ENCODE results near the gene GTF3C5. TPM values are rescaled to one million over a fixed set of nuclear protein-coding genes. Genes with fewer than 3 reads are reported as not detected.

GTF3C5 gene
- polyA plus RNA-seq, 1 of the 3 experiments (the other 2 are of a cell fraction): 57.3 TPM

- DNase-seq: no peak
- H3K79me2 ChIP-seq (ENCODE audit: insufficient read depth): peaks cover 73% of the 10 kb centered on the region
- TF ChIP-seq RCOR1 (IDR thresholded peaks at IDR 0.05; ENCODE audit: low read length) (no peak; the same call in 1 of the 2 replicates), TEAD4 (IDR thresholded peaks at IDR 0.05; ENCODE audit: borderline replicate concordance, insufficient read depth) (no peak), TAF1 (IDR thresholded peaks at IDR 0.05; ENCODE audit: borderline replicate concordance, low read depth, low read length) (no peak), USF2 (IDR thresholded peaks at IDR 0.05; ENCODE audit: borderline replicate concordance, low read depth, low read length) (no peak), CTCF (IDR thresholded peaks at IDR 0.05) (no peak), MEF2A (IDR thresholded peaks at IDR 0.05; ENCODE audit: borderline replicate concordance, low read depth) (no peak), SMC3 (IDR thresholded peaks at IDR 0.05; ENCODE audit: low read depth, low read length) (no peak), POLR2AphosphoS5 (IDR thresholded peaks at IDR 0.05; ENCODE audit: low read depth, low read length) (no peak), GABPA (IDR thresholded peaks at IDR 0.05; ENCODE audit: low read depth) (no peak)
- peak overlapping the region; percentile 82 to 96; a peak in 3 of 4 replicates for H3K27ac ChIP-seq (ENCODE audit: low read depth in 2 of 2, low read length in 1 of 2)
- CTCF ChIA-PET: interaction anchor here (0.7 to 13.6 kb wide), 7 partner anchors 9 to 117 kb away, joined by 3 to 216 read pairs (median 9); partner anchors contain the start of gene GFI1B
- WGBS (ENCODE audit: low lambda C conversion rate): under 1% methylated on average over 16 of the region's 16 CpGs
- H3K4me3 ChIP-seq (ENCODE audit: low read depth in 2 of 2, low read length in 1 of 2): peak overlapping the region; percentile 89 to 97
- no peaks in the 10 kb centered on the region for H3K27me3 ChIP-seq (ENCODE audit: insufficient read depth)
- POLR2A ChIA-PET: interaction anchor here (0.6 to 1.9 kb wide), 6 partner anchors 9 to 118 kb away, joined by 4 to 10 read pairs (median 6); no protein-coding TSS in a partner anchor
- peaks cover 6% of the 10 kb centered on the region for H3F3A ChIP-seq (replicated peaks; ENCODE audit: insufficient read depth)
- H2AFZ ChIP-seq (ENCODE audit: low read depth): peak overlapping the region; percentile 86
- H3K36me3 ChIP-seq (replicated peaks in 1 of 2; ENCODE audit: control insufficient read depth in 1 of 2, insufficient read depth in 2 of 2, low read length in 1 of 2): peaks cover 9% of the 10 kb centered on the region in 2 experiments
- H3K4me2 ChIP-seq: peak overlapping the region; percentile 86
- H3K9me2 ChIP-seq: no peaks in the 10 kb centered on the region
- H3K9me3 ChIP-seq: no peaks in the 10 kb centered on the region
- H3K9ac ChIP-seq: peak overlapping the region; percentile 90
- H4K20me1 ChIP-seq (ENCODE audit: insufficient read depth): peaks cover 12% of the 10 kb centered on the region; the same call in 1 of the 2 replicates
- H3K4me1 ChIP-seq (ENCODE audit: control insufficient read depth in 1 of 2, insufficient read depth in 2 of 2, low read depth in 1 of 2, low read length in 1 of 2): peaks cover 10 to 13% of the 10 kb centered on the region in 2 experiments; a peak in 2 of 4 replicates
These were observed 279 bp downstream of the GTF3C5 start for GRCh38 chr9:133031130-133031422.

GRCh38 chr9:133031496-133031911 lies 707 bp downstream of the GTF3C5 start:
- Histone ChIP-seq H3K4me2 (peak overlapping the region; percentile 86), H3K27me3 (ENCODE audit: insufficient read depth) (no peaks in the 10 kb centered on the region), H3F3A (replicated peaks; ENCODE audit: insufficient read depth) (peaks cover 6% of the 10 kb centered on the region), H3K4me3 (ENCODE audit: low read depth in 2 of 2, low read length in 1 of 2) (peak overlapping the region; percentile 89 to 97), H3K79me2 (ENCODE audit: insufficient read depth) (peaks cover 77% of the 10 kb centered on the region), H2AFZ (ENCODE audit: low read depth) (peak overlapping the region; percentile 86; the same call in 1 of the 2 replicates), H3K36me3 (replicated peaks in 1 of 2; ENCODE audit: control insufficient read depth in 1 of 2, insufficient read depth in 2 of 2, low read length in 1 of 2) (peaks cover 9% of the 10 kb centered on the region in 2 experiments), H3K4me1 (ENCODE audit: control insufficient read depth in 1 of 2, insufficient read depth in 2 of 2, low read depth in 1 of 2, low read length in 1 of 2) (peaks cover 10 to 13% of the 10 kb centered on the region in 2 experiments; a peak in 2 of 4 replicates), H4K20me1 (ENCODE audit: insufficient read depth) (peaks cover 15% of the 10 kb centered on the region; the same call in 1 of the 2 replicates), H3K9ac (peak overlapping the region; percentile 90), H3K9me2 (no peaks in the 10 kb centered on the region), H3K9me3 (no peaks in the 10 kb centered on the region), H3K27ac (ENCODE audit: low read depth in 2 of 2, low read length in 1 of 2) (no peak overlapping the region)
- DNase-seq: no peak
- ChIA-PET POLR2A (interaction anchor here (0.6 to 1.9 kb wide), 6 partner anchors 9 to 118 kb away, joined by 4 to 10 read pairs (median 6); no protein-coding TSS in a partner anchor), CTCF (interaction anchor here (0.7 to 13.6 kb wide), 7 partner anchors 9 to 116 kb away, joined by 3 to 216 read pairs (median 9); partner anchors contain the start of gene GFI1B)
- no peak for TF ChIP-seq RFX5 (IDR thresholded peaks at IDR 0.05; ENCODE audit: low read length)
- no peak for TF ChIP-seq ZBTB33 (IDR thresholded peaks at IDR 0.05; ENCODE audit: borderline replicate concordance, low read depth)
- no peak for TF ChIP-seq TEAD4 (IDR thresholded peaks at IDR 0.05; ENCODE audit: borderline replicate concordance, insufficient read depth)
- 19% methylated on average over 10 of the region's 10 CpGs for WGBS (ENCODE audit: low lambda C conversion rate)

Measured in SK-N-SH (cell line).